AG04449 (cell line): ENCODE measurements around the gene TBX21.

Experiments
- CTCF ChIA-PET: fragments of 350-600 bp; formaldehyde crosslinking; extraction: SDS; loops from one replicate; lab custom pipeline; 2021; ENCODE audit warnings: antibody characterized with exemption; lab: Yijun Ruan, JAX
- POLR2A ChIA-PET: fragments of 400-600, 350-600 bp; formaldehyde crosslinking; extraction: SDS; loops from one replicate; lab custom pipeline; 2020; ENCODE audit warnings: antibody characterized with exemption, inconsistent platforms; lab: Yijun Ruan, JAX
- DNase-seq: peaks from one replicate; pipeline ENCODE4 v3.0.0-alpha.2; 2010; ENCODE audit warnings: low read depth, low spot score
- H3K4me3 ChIP-seq: 2 replicates; pipeline ENCODE4 v1.5.1; 2011; ENCODE audit warnings: low read depth, mild to moderate bottlenecking, control low read depth, low read length
- CTCF ChIP-seq: IDR thresholded peaks from one replicate; pipeline ENCODE4 v1.5.1; 2011; ENCODE audit warnings: mild to moderate bottlenecking, moderate library complexity, low read length, control low read depth, inconsistent platforms; ENCODE audit not compliant: insufficient read depth; ENCODE audit errors: missing control alignments

TBX21 gene

GRCh38 chr17:47686664-47687327 lies 46.2 kb upstream of the TBX21 start:
- ChIA-PET CTCF (interaction anchor here (0.9 to 3.0 kb wide), 8 partner anchors 8 to 103 kb away, joined by 3 to 12 read pairs (median 4); no protein-coding TSS in a partner anchor), POLR2A (no interaction called here)
- TF ChIP-seq CTCF = no peak
- no peak overlapping the region for H3K4me3 ChIP-seq
- no peak for DNase-seq

- no peak overlapping the region for H3K4me3 ChIP-seq
- ChIA-PET CTCF (interaction anchor here (0.8 to 3.0 kb wide), 12 partner anchors 8 to 114 kb away, joined by 3 to 12 read pairs (median 3); no protein-coding TSS in a partner anchor), POLR2A (interaction anchor here (0.9 kb wide), 1 partner anchor 19 kb away, joined by 4 read pairs; no protein-coding TSS in a partner anchor)
- no peak for TF ChIP-seq CTCF
- no peak for DNase-seq
These were observed 45.7 kb upstream of the TBX21 start for GRCh38 chr17:47687328-47687690.

GRCh38 chr17:47687748-47688147 lies 45.3 kb upstream of the TBX21 start:
- CTCF ChIA-PET = interaction anchor here (0.8 to 3.0 kb wide), 12 partner anchors 9 to 114 kb away, joined by 3 to 12 read pairs (median 3); no protein-coding TSS in a partner anchor
- H3K4me3 ChIP-seq = no peak overlapping the region
- POLR2A ChIA-PET = interaction anchor here (0.9 to 1.3 kb wide), 2 partner anchors 19 to 39 kb away, joined by 3 to 4 read pairs; no protein-coding TSS in a partner anchor
- no peak for TF ChIP-seq CTCF
- no peak for DNase-seq

GRCh38 chr17:47690121-47690520 lies 42.9 kb upstream of the TBX21 start:
- H3K4me3 ChIP-seq = no peak overlapping the region
- ChIA-PET CTCF (no interaction called here), POLR2A (no interaction called here)
- TF ChIP-seq CTCF = no peak
- DNase-seq = no peak

- no peak for DNase-seq
- H3K4me3 ChIP-seq = no peak overlapping the region
- POLR2A ChIA-PET = no interaction called here
- CTCF ChIA-PET = interaction anchor here (0.8 to 2.5 kb wide), 4 partner anchors 11 to 28 kb away, joined by 3 to 5 read pairs (median 4); no protein-coding TSS in a partner anchor
- TF ChIP-seq CTCF = no peak
These were observed 40.7 kb upstream of the TBX21 start for GRCh38 chr17:47692137-47692894.
